Stomach (tissue), 9 donors: ENCODE results near the gene FREM3. TPM values are rescaled to one million over a fixed set of nuclear protein-coding genes. Genes with fewer than 3 reads are reported as not detected.

Experiments
- DNase-seq, 2 donors: peaks; one replicate each; pipeline versions ENCODE4 v3.0.0 to v3.0.0-alpha.2; 2013 to 2019
- H3K27ac ChIP-seq, 5 donors: fragments of 200-600 bp in 4 of 5; sonication (generic) in 4 of 5; one replicate each; pipeline ENCODE4 v1.5.1; 2013 to 2019; ENCODE audit warnings: mild to moderate bottlenecking in 1 of 5, moderate library complexity in 1 of 5
- H3K27me3 ChIP-seq, 3 donors: fragments of 200-600 bp; sonication (generic); one replicate each; pipeline ENCODE4 v1.5.1; 2017 to 2019; ENCODE audit warnings: mixed run types in 1 of 3
- H3K36me3 ChIP-seq, 4 donors: fragments of 200-600 bp; sonication (generic); 1 replicate in 3 of 4; 2 replicates in 1 of 4; pipeline ENCODE4 v1.5.1; 2016 to 2019
- H3K4me1 ChIP-seq, 4 donors: fragments of 200-600 bp; sonication (generic); one replicate each; pipeline ENCODE4 v1.5.1; 2016 to 2019
- H3K4me3 ChIP-seq, 4 donors: fragments of 200-600 bp; sonication (generic) in 3 of 4; one replicate each; pipeline ENCODE4 v1.5.1; 2016 to 2019; ENCODE audit warnings: mild to moderate bottlenecking in 1 of 4
- H3K9me3 ChIP-seq, 4 donors: fragments of 200-600 bp; sonication (generic); one replicate each; pipeline ENCODE4 v1.5.1; 2016 to 2019
- EP300 ChIP-seq: sonication (generic); formaldehyde crosslinking; IDR thresholded peaks from one replicate; pipeline ENCODE4 v1.6.1; 2017; ENCODE audit warnings: antibody characterized with exemption
- POLR2A ChIP-seq, 4 donors: fragments of 450-650 bp; IDR thresholded peaks; one replicate each; pipeline ENCODE4 v1.6.1; 2016; ENCODE audit warnings: antibody characterized with exemption in 4 of 4, control low read depth in 2 of 4, mild to moderate bottlenecking in 1 of 4, moderate library complexity in 1 of 4
- POLR2AphosphoS5 ChIP-seq, 3 donors: sonication (generic); formaldehyde crosslinking; IDR thresholded peaks; one replicate each; pipeline ENCODE4 v1.6.1; 2016; ENCODE audit warnings: antibody characterized with exemption in 3 of 3
- WGBS, 5 donors: extraction: QIAGEN DNeasy Blood & Tissue Kit in 3 of 5; methylation state at CpG; one replicate each; pipeline versions ENCODE4 v1.1.5 to v1.1.7; 2013 to 2018; 5-methylcytosine and 5-hydroxymethylcytosine counted together
- intact Hi-C: fragments of 100-400 bp; cut with DNase I; formaldehyde crosslinking; loops from one replicate; pipeline ENCODE4 v1.15.1; 2023; ENCODE audit warnings: low total_unique reads
- polyA plus RNA-seq, 3 donors: library from polyadenylated mRNA; stranded (reverse); fragments of 200-250 nt; gene quantifications; one replicate each; pipeline ENCODE4 v1.2.3, GENCODE V29; 2013
- total RNA-seq, 5 donors: library from RNA; depleted of rRNA; stranded (reverse); fragments of >200 nt; gene quantifications; one replicate each; pipeline versions ENCODE4 v1.1.0 to v1.2.3, GENCODE V29; 2014 to 2016
- TF ChIP-seq, protein P1 (sequence below), 7 experiments: fragments of 450-650 bp in 4 of 7; fragments of 200-600 bp in 3 of 7; sonication (generic) in 3 of 7; IDR thresholded peaks; one replicate each; pipeline ENCODE4 v1.5.1; 2016 to 2019; ENCODE audit warnings: antibody characterized with exemption in 7 of 7, control low read depth in 2 of 7, mild to moderate bottlenecking in 1 of 7
- donor health status: healthy with polysubstance abuse.
- donor health status: Bipolar disorder and iron deficiency.
- donor health status: healthy.

The FREM3 gene
- total and polyA plus RNA-seq, 8 donors: 0.03 to 0.18 TPM; not detected in 6

DNA sequence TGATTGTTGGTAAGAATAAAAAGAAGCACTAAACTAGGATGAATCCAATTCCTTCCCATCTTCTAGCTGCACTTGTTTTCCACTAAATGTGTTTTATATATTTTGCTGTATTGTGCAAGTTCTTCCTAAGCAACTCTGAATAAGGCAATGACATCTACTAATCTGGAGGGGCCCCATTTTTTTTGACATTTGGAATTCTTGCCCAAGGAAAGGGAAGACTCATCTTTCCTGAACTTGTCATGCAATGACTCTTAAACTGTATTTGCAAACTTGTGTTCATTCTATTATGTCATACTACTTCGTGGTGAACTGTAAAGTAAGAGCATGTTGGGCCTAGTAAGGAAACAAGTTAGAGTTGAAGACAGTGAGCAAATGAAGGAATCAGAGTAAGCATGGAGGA is 45.9 kb downstream of the FREM3 start:
- 42 to 90% (median 84%) methylated on average over 1 of the region's 1 CpG for WGBS, 5 donors
- no peaks in the 10 kb centered on the region for H3K36me3 ChIP-seq
- intact Hi-C loops: no loop called here
- H3K27me3 ChIP-seq: no peaks in the 10 kb centered on the region
- H3K9me3 ChIP-seq: no peaks in the 10 kb centered on the region
- no peak for DNase-seq
- H3K27ac ChIP-seq: no peak overlapping the region
- no peak overlapping the region for H3K4me3 ChIP-seq
- TF ChIP-seq, protein P1, sequence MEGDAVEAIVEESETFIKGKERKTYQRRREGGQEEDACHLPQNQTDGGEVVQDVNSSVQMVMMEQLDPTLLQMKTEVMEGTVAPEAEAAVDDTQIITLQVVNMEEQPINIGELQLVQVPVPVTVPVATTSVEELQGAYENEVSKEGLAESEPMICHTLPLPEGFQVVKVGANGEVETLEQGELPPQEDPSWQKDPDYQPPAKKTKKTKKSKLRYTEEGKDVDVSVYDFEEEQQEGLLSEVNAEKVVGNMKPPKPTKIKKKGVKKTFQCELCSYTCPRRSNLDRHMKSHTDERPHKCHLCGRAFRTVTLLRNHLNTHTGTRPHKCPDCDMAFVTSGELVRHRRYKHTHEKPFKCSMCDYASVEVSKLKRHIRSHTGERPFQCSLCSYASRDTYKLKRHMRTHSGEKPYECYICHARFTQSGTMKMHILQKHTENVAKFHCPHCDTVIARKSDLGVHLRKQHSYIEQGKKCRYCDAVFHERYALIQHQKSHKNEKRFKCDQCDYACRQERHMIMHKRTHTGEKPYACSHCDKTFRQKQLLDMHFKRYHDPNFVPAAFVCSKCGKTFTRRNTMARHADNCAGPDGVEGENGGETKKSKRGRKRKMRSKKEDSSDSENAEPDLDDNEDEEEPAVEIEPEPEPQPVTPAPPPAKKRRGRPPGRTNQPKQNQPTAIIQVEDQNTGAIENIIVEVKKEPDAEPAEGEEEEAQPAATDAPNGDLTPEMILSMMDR (IDR thresholded peaks at IDR 0.05): no peak
- no peak for TF ChIP-seq POLR2A (IDR thresholded peaks at IDR 0.05)
- TF ChIP-seq EP300: no peak
- no peak for TF ChIP-seq POLR2AphosphoS5 (IDR thresholded peaks at IDR 0.05)
- no peaks in the 10 kb centered on the region for H3K4me1 ChIP-seq

DNA sequence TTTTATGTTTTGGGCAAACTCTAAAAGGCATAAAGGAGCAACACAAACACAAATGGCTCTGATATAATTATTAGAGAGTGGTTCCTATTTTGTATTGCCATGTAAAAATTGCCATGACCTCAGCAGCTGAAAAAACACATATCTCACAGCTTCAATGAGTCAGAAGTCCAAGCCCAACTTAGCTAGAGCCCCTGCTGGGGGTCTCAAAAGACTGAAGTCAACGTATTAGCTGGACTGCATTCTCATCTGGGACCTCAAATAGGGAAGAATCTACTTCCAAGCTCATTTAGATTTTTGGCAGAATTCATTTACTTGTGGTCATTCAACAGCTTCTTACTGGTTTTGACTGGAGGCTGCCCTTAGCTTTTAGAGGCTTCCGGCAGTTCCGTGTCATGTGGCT is 47.4 kb downstream of the FREM3 start:
- intact Hi-C loops: no loop called here
- no peaks in the 10 kb centered on the region for H3K27me3 ChIP-seq
- no peak for TF ChIP-seq POLR2AphosphoS5 (IDR thresholded peaks at IDR 0.05)
- TF ChIP-seq, protein P1 (IDR thresholded peaks at IDR 0.05): no peak
- no peak for TF ChIP-seq POLR2A (IDR thresholded peaks at IDR 0.05)
- TF ChIP-seq EP300: no peak
- no peak for DNase-seq
- no peaks in the 10 kb centered on the region for H3K36me3 ChIP-seq
- no peak overlapping the region for H3K4me3 ChIP-seq
- H3K9me3 ChIP-seq: peaks cover 0 to 5% (median under 1%) of the 10 kb centered on the region in 4 donors
- no peak overlapping the region for H3K27ac ChIP-seq
- 77 to 97% (median 82%) methylated on average over 3 of the region's 3 CpGs for WGBS, 5 donors
- H3K4me1 ChIP-seq: no peaks in the 10 kb centered on the region

DNA sequence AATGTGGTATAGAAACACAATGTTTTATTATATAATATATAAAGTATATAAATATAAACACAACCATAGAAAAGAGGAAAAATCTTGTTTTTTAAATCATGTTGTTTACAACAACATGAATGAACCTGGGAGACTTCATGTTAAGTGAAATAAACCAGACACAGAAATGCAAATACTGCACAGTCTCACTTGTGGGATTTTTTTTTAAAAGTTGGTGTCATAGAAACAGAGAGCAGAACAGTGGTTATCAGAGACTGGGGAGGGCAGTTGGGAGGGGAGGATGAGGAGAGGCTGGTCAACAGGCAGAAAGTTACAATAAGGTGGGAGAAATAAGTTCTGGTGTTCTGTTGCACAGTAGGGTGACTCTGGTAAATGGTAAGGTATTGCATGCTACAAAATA is 57.1 kb downstream of the FREM3 start:
- TF ChIP-seq EP300 (no peak), POLR2AphosphoS5 (IDR thresholded peaks at IDR 0.05) (no peak)
- no peak for DNase-seq
- Histone ChIP-seq H3K9me3 (peaks cover 0 to 12% (median 7%) of the 10 kb centered on the region in 4 donors), H3K36me3 (no peaks in the 10 kb centered on the region), H3K27ac (no peak overlapping the region), H3K27me3 (no peaks in the 10 kb centered on the region), H3K4me1 (peaks cover 0 to 6% (median 0%) of the 10 kb centered on the region in 4 donors), H3K4me3 (no peak overlapping the region)
- intact Hi-C loops: no loop called here

DNA sequence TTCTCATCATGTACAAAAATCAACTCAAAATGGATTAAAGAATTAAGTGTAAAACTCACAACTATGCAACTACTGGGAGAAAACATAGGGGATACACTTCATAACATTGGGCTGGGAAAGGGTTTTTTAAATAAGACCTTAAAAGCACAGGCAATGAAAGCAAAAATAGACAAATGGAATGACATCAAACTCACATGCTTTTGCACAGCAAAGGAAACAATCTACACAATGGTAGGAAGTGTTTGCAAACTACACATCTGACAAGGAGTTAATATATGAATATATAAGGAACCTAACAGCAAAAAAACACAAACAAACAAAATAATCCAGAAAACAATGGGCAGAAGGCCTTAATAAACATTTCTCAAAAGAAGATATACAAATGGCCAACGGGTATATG is 57.9 kb downstream of the FREM3 start:
- no peak overlapping the region for H3K27ac ChIP-seq
- WGBS, 5 donors: 64 to 81% (median 77%) methylated on average over 1 of the region's 1 CpG
- no peak for DNase-seq
- H3K4me1 ChIP-seq: peaks cover 0 to 6% (median 0%) of the 10 kb centered on the region in 4 donors
- intact Hi-C loops: no loop called here
- TF ChIP-seq, protein P1 (IDR thresholded peaks at IDR 0.05): no peak
- TF ChIP-seq POLR2A (IDR thresholded peaks at IDR 0.05): no peak
- no peak for TF ChIP-seq POLR2AphosphoS5 (IDR thresholded peaks at IDR 0.05)
- H3K4me3 ChIP-seq: no peak overlapping the region
- H3K27me3 ChIP-seq: no peaks in the 10 kb centered on the region
- peaks cover 0 to 4% (median 4%) of the 10 kb centered on the region in 4 donors for H3K9me3 ChIP-seq
- no peaks in the 10 kb centered on the region for H3K36me3 ChIP-seq

DNA sequence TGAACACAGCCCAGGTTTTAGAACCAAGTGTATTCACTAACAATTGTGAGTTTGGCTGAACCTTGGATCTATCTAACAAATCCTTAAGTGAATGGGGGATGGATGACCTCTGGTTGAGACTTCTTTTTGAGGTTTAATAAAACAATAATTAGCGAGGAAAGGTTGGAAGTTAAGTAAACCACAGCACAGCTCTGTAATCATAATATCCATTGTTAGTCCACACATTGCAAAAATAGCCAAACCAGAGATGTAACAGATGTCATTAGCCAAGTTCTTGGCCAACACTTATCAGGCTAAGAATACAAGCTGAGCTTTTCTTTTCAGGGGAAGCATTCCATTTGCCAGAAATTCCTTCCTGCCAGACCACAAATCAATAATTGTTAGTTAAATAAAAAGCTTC is 59.1 kb downstream of the FREM3 start:
- peak in 1 of 2 donors; percentile 57 for DNase-seq
- no peaks in the 10 kb centered on the region for H3K27me3 ChIP-seq
- H3K27ac ChIP-seq: no peak overlapping the region
- peaks cover 0 to 6% (median 0%) of the 10 kb centered on the region in 4 donors for H3K4me1 ChIP-seq
- intact Hi-C loops: no loop called here
- H3K4me3 ChIP-seq: no peak overlapping the region
- H3K36me3 ChIP-seq: no peaks in the 10 kb centered on the region
- H3K9me3 ChIP-seq: no peaks in the 10 kb centered on the region
- 8 to 22% (median 16%) methylated on average over 1 of the region's 1 CpG for WGBS, 5 donors
- no peak for TF ChIP-seq POLR2AphosphoS5 (IDR thresholded peaks at IDR 0.05)
- TF ChIP-seq POLR2A (IDR thresholded peaks at IDR 0.05): no peak
- TF ChIP-seq EP300: no peak
- TF ChIP-seq, protein P1 (IDR thresholded peaks at IDR 0.05): no peak
